ENCODE results near the gene STRIP1. TPM values are rescaled to one million over a fixed set of nuclear protein-coding genes. Genes with fewer than 3 reads are reported as not detected.
"Not testable (repeated sequence)": the region's sequence is repeated elsewhere in the genome, so short reads cannot be mapped to it uniquely, and the experiment has no call there.

Gene STRIP1
- total RNA-seq, 2 donors from 2014 or later: 14.6 to 19.1 TPM

- no peak for TF ChIP-seq CTCF (IDR thresholded peaks at IDR 0.05)
- H3K4me3 ChIP-seq: no peak overlapping the region
- no peak overlapping the region for H3K27ac ChIP-seq
- H3K9me3 ChIP-seq: no peaks in the 10 kb centered on the region
- no peaks in the 10 kb centered on the region for H3K4me1 ChIP-seq
- DNase-seq (ENCODE audit: low spot score): no peak
- H3K36me3 ChIP-seq: peaks cover 88% of the 10 kb centered on the region
- H3K27me3 ChIP-seq: no peaks in the 10 kb centered on the region
These were observed 14.7 kb upstream of the STRIP1 start for GRCh38 chr1:110019770-110020169.

- DNase-seq (ENCODE audit: low spot score): no peak
- Histone ChIP-seq H3K27ac (no peak overlapping the region), H3K36me3 (peaks cover 73% of the 10 kb centered on the region), H3K4me1 (no peaks in the 10 kb centered on the region), H3K9me3 (no peaks in the 10 kb centered on the region), H3K4me3 (no peak overlapping the region), H3K27me3 (no peaks in the 10 kb centered on the region)
- TF ChIP-seq CTCF (IDR thresholded peaks at IDR 0.05): no peak
These were observed 13.1 kb upstream of the STRIP1 start for GRCh38 chr1:110021285-110021684.

GRCh38 chr1:110024613-110025012 lies 9.8 kb upstream of the STRIP1 start:
- H3K4me1 ChIP-seq: no peaks in the 10 kb centered on the region
- TF ChIP-seq CTCF (IDR thresholded peaks at IDR 0.05): no peak
- H3K4me3 ChIP-seq: no peak overlapping the region
- peaks cover 40% of the 10 kb centered on the region for H3K36me3 ChIP-seq
- H3K27ac ChIP-seq: no peak overlapping the region
- H3K27me3 ChIP-seq: no peaks in the 10 kb centered on the region
- DNase-seq (ENCODE audit: low spot score): no peak
- no peaks in the 10 kb centered on the region for H3K9me3 ChIP-seq

- not testable (repeated sequence) for H3K4me3 ChIP-seq; H3K9me3 ChIP-seq; H3K27ac ChIP-seq; DNase-seq (ENCODE audit: low spot score); H3K4me1 ChIP-seq; H3K27me3 ChIP-seq; H3K36me3 ChIP-seq
These were observed 3.7 kb upstream of the STRIP1 start for GRCh38 chr1:110030687-110031086.

- H3K4me1 ChIP-seq: peaks cover 0 to 22% of the 10 kb centered on the region in 2 donors
- H3K27ac ChIP-seq: no peak overlapping the region
- DNase-seq (ENCODE audit: low spot score): no peak
- H3K9me3 ChIP-seq: no peaks in the 10 kb centered on the region
- no peak overlapping the region for H3K4me3 ChIP-seq
- TF ChIP-seq CTCF (IDR thresholded peaks at IDR 0.05): no peak
- no peaks in the 10 kb centered on the region for H3K36me3 ChIP-seq
- H3K27me3 ChIP-seq: no peaks in the 10 kb centered on the region
These were observed 2.1 kb upstream of the STRIP1 start for GRCh38 chr1:110032327-110032726.

- no peaks in the 10 kb centered on the region for H3K27me3 ChIP-seq
- no peak for TF ChIP-seq CTCF (IDR thresholded peaks at IDR 0.05)
- peaks cover 0 to 22% of the 10 kb centered on the region in 2 donors for H3K4me1 ChIP-seq
- H3K9me3 ChIP-seq: no peaks in the 10 kb centered on the region
- H3K36me3 ChIP-seq: peaks cover 6% of the 10 kb centered on the region
- no peak overlapping the region for H3K4me3 ChIP-seq
- no peak overlapping the region for H3K27ac ChIP-seq
- DNase-seq (ENCODE audit: low spot score): no peak
These were observed 1.0 kb upstream of the STRIP1 start for GRCh38 chr1:110033421-110033820.
